ENCODE data around the gene UBE2I.

UBE2I gene

DNA sequence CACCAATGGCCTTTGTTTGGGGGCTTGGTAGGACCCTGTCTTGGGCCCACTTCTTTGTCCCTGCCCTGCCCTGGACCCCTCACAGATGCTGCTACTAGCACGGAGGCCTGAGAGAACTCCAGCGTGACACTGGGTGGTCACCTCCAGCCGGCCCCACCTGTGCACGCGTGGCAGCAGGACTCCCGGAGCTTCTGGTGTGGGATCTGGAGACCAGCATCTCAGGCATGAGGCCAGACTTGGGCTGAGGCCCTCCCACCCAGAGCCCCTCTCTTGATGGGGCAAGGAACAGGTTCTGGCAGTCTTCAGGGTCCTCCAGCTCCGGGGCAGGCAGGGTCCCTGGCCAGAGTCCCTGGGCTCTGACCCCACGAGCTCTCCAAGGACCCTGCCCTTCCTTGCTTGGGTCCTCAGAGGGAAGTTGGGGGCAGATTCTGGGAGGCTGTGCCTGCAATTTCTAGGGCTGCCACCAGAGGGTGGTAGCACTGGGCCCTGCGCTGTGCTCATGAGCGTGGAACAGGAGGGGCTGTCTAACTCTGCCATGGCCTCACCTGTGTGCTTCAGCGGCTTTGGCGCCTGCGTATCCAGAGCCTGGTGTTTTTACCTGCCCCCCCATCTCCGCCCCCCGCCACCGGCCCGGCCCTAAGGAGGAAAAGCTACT, 21.0 kb downstream of the UBE2I start:
- no peak overlapping the region for H3K4me3 ChIP-seq (ENCODE audit: low read depth, low read length)
- POLR2A ChIA-PET = interaction anchor here (0.5 kb wide), 1 partner anchor 33 kb away, joined by 3 read pairs; no protein-coding TSS in a partner anchor
- no peak for DNase-seq (ENCODE audit: low read depth, low spot score)
- TF ChIP-seq, protein P1, sequence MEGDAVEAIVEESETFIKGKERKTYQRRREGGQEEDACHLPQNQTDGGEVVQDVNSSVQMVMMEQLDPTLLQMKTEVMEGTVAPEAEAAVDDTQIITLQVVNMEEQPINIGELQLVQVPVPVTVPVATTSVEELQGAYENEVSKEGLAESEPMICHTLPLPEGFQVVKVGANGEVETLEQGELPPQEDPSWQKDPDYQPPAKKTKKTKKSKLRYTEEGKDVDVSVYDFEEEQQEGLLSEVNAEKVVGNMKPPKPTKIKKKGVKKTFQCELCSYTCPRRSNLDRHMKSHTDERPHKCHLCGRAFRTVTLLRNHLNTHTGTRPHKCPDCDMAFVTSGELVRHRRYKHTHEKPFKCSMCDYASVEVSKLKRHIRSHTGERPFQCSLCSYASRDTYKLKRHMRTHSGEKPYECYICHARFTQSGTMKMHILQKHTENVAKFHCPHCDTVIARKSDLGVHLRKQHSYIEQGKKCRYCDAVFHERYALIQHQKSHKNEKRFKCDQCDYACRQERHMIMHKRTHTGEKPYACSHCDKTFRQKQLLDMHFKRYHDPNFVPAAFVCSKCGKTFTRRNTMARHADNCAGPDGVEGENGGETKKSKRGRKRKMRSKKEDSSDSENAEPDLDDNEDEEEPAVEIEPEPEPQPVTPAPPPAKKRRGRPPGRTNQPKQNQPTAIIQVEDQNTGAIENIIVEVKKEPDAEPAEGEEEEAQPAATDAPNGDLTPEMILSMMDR (IDR thresholded peaks at IDR 0.05; ENCODE audit: insufficient read depth, low read length, missing control alignments) = peak; percentile 25
- CTCF ChIA-PET = interaction anchor here (1.2 kb wide), 1 partner anchor 7 kb away, joined by 3 read pairs; no protein-coding TSS in a partner anchor

DNA sequence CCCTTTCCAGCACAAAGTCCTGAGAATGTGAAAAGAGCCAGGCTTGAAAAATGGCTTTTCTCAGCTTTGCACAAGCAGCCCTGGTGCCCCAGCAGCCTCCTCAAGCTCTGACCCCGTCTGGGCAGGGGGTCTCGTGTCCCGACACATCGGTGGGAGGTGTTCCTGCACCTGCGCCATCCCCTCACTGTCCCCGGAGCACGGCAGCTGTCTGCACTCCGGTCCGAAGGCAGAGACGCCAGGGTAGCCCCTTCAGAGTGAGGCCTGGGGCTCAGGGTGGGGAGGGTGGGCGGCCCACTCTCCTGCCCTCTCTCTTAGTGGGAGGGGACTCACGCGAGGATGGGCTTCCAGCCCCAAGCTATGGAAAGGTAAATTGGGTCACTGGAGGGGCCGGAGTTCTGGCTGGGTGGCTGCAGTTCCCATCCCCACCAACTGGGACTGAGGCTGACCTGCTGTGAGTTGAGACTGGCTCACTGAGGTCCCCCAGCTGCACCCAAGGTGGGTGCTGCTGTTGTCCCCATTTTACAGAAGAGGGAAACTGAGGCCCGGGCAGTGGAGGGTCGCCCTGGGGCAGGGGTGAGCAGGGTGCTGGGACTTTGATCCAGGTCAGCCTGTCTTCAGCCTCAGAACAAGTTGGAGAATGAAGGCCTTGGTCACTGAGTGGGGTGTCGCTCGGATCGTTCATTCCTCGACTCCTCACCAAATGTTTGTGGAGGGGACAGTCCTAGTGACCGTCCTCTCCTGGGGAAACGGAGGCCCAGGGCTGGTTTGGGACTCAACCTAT, 21.7 kb downstream of the UBE2I start:
- H3K4me3 ChIP-seq (ENCODE audit: low read depth, low read length) = no peak overlapping the region
- DNase-seq (ENCODE audit: low read depth, low spot score) = no peak
- TF ChIP-seq, protein P1 (IDR thresholded peaks at IDR 0.05; ENCODE audit: insufficient read depth, low read length, missing control alignments) = no peak
- POLR2A ChIA-PET = interaction anchor here (0.5 kb wide), 1 partner anchor 34 kb away, joined by 3 read pairs; no protein-coding TSS in a partner anchor
- CTCF ChIA-PET = no interaction called here

DNA sequence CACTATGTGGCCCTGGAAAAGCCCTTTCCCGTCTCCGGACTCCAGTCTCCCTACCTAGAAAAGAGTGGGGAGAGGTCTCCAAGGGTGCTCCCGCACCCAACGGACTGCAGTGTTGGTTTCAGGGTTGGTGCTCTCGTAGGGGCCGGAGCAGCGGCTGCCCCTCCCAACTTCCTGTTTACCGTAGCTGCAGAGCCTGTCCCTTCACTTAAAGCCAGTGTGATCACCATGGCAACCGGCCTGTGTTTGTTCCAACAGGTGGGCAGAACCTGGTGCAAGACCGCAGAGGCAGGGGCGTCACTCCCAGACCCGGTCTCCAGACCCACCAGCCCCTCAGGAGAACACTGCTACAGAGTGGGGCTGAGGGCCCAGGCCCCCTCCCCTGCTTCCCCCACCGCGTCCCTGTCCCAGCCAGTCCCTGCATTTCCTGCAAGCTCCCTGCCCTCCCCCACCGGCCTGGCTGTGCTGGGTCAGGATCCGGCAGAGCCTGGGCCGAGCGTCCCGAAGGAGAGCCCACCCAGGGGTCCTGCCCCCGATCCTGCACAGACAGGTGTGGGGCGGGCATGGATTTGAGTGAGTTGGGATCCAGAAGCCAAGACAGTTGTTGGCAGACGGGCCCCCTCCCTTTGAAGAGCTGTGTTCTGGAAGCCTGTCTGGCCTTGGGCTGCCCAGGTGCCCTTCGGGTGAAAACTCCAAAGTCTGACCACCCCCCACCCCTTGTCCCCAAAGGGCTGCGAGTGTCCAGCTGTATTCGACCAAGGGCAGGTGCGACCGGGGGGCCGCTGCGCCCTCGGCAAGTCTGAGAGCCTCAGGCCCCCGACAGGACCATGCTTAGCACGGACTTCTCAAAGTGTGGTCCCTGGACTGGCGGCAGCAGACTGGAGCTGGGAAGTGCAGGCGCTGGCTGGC, 22.5 kb downstream of the UBE2I start:
- no peak for DNase-seq (ENCODE audit: low read depth, low spot score)
- TF ChIP-seq, protein P1 (IDR thresholded peaks at IDR 0.05; ENCODE audit: insufficient read depth, low read length, missing control alignments) = no peak
- POLR2A ChIA-PET = no interaction called here
- CTCF ChIA-PET = interaction anchor here (0.9 kb wide), 1 partner anchor 8 kb away, joined by 3 read pairs; no protein-coding TSS in a partner anchor
- no peak overlapping the region for H3K4me3 ChIP-seq (ENCODE audit: low read depth, low read length)

DNA sequence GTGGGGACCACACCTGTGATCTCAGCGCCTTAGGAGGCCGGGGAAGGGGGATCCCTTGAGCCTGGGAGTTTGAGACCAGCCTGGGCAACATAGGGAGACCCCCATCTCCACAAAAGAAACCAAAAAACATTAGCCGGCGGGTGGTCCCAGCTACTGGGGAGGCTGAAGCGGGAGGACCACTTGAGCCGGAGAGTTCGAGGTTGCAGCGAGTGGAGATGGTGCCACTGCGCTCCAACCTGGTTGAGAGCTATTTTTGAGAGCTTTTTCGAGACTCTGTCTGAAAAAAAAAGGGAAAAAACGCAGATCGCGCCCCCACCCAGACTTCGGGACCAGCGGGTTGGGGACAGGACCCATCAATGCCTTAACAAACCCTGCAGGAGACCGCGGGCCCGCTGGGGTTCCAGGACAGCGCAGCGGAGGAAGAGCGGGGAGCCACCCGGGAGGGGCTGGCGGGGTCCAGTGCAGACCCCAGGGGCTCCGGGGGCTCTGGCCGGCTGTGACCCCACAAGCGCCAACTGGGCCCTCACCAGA, 23.2 kb downstream of the UBE2I start:
- no peak overlapping the region for H3K4me3 ChIP-seq (ENCODE audit: low read depth, low read length)
- POLR2A ChIA-PET = no interaction called here

DNA sequence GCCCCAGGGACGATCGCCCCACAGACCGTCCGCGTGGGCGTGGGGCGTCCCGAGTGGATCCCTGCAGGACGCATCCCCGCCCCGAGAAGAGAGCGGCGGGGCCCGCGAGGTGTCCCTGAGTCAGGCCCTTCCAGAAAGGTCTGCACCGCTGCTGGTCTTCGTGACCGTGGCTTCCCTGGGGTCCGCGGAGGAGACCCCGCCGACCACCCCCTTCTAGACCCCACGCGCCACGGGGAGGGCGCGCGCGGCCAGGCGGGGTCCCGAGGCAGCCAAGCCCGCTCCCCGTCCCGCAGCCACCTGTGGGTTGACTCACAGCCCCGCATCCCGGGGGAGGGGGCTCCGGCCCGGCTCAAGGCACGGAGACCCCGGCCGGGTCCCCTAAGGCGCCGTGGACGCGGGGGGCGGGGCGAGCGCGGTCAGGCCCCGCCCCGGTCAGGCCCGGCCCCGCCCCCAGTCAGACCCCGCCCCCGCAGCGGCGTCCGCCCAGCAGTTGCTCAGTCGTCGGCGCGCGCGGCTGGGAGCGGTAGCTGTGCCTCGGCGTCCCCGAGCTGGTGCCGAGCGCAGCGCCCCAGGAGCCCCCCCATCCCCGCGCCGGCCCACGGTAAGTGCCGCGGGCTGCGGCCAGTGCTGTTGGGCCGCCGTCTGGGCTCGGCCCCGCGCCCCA, 23.8 kb downstream of the UBE2I start, which contains the start of gene BAIAP3:
Gene BAIAP3 (plus strand): TSS at position 497 of the 664 bp plus-strand sequence. CDS start 4,905 bp downstream, outside the sequence.
- TF ChIP-seq, protein P1 (IDR thresholded peaks at IDR 0.05; ENCODE audit: insufficient read depth, low read length, missing control alignments) = no peak
- ChIA-PET CTCF (interaction anchor here (0.9 kb wide), 1 partner anchor 10 kb away, joined by 3 read pairs; no protein-coding TSS in a partner anchor), POLR2A (no interaction called here)
- H3K4me3 ChIP-seq (ENCODE audit: low read depth, low read length) = peak within 1 kb of the TSS; percentile 12; the same call in 1 of the 2 replicates
- no peak for DNase-seq (ENCODE audit: low read depth, low spot score)

More for the DNA sequence above, 23.2 kb downstream of the UBE2I start:
- TF ChIP-seq, protein P1 (IDR thresholded peaks at IDR 0.05; ENCODE audit: insufficient read depth, low read length, missing control alignments) = no peak
- no peak for DNase-seq (ENCODE audit: low read depth, low spot score)
- CTCF ChIA-PET = interaction anchor here (0.9 kb wide), 1 partner anchor 9 kb away, joined by 3 read pairs; no protein-coding TSS in a partner anchor
